ENCODE results near the gene ZNF227.

DNA sequence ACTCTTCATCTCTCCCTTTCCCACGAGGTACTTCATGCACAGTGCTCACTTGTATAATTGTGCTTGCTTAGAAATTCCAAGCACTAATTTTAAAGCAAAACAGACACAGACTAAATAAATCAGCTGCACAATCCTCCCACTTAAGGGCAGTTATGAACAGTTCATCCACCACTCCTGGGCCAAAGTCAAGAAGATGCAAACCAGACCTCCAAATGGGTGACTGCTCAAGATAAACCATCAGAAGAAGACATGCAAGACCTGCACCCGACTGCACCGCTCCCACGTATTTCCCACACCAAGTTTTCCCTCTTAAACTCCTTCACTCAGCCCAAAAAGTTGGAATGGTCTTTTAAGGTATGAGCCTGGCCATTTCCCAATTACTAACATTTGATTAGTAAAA, 72.6 kb downstream of the ZNF227 start:
- TF ChIP-seq POLR2A (IDR thresholded peaks at IDR 0.05; ENCODE audit: low read length) (no peak), GATA1 (IDR thresholded peaks at IDR 0.05; ENCODE audit: low read depth, low read length) (no peak)
